Spleen (tissue), 11 donors: ENCODE measurements around the gene SEC22A. TPM values are rescaled to one million over a fixed set of nuclear protein-coding genes. Genes with fewer than 3 reads are reported as not detected.

ENCODE experiments used
- DNase-seq: peaks from one replicate; pipeline ENCODE4 v3.0.0-alpha.2; 2020
- H3K27ac ChIP-seq, 8 donors: fragments of 200-600 bp; sonication (generic) in 7 of 8; 1 replicate in 4 of 8; 2 replicates in 4 of 8; pipeline versions ENCODE4 v1.5.0 to v1.8.0; 2016 to 2021; ENCODE audit warnings: inconsistent platforms in 4 of 8, mild to moderate bottlenecking in 4 of 8, moderate library complexity in 1 of 8
- H3K27me3 ChIP-seq, 7 donors: fragments of 200-600 bp; sonication (generic) in 6 of 7; replicated peaks in 1 of 7; 1 replicate in 4 of 7; 2 replicates in 3 of 7; pipeline versions ENCODE4 v1.5.0 to v1.8.0; 2016 to 2021; ENCODE audit warnings: inconsistent platforms in 3 of 7, mild to moderate bottlenecking in 1 of 7
- H3K36me3 ChIP-seq, 6 donors: fragments of 200-600 bp; sonication (generic) in 5 of 6; 1 replicate in 4 of 6; 2 replicates in 2 of 6; pipeline versions ENCODE4 v1.5.0 to v1.8.0; 2016 to 2021; ENCODE audit warnings: inconsistent platforms in 2 of 6
- H3K4me1 ChIP-seq, 6 donors: fragments of 200-600 bp; sonication (generic) in 5 of 6; 1 replicate in 3 of 6; 2 replicates in 3 of 6; pipeline versions ENCODE4 v1.5.0 to v1.8.0; 2016 to 2021; ENCODE audit warnings: inconsistent platforms in 3 of 6
- H3K4me3 ChIP-seq, 8 donors: fragments of 200-600 bp; sonication (generic) in 7 of 8; 1 replicate in 4 of 8; 2 replicates in 4 of 8; pipeline versions ENCODE4 v1.5.0 to v1.8.0; 2016 to 2021; ENCODE audit warnings: inconsistent platforms in 4 of 8, mild to moderate bottlenecking in 4 of 8, moderate library complexity in 2 of 8
- H3K9me3 ChIP-seq, 8 donors: fragments of 200-600 bp; sonication (generic) in 7 of 8; 1 replicate in 4 of 8; 2 replicates in 4 of 8; pipeline versions ENCODE4 v1.5.0 to v1.8.0; 2016 to 2021; ENCODE audit warnings: inconsistent platforms in 4 of 8
- POLR2A ChIP-seq, 3 donors: fragments of 450-650 bp; IDR thresholded peaks; one replicate each; pipeline ENCODE4 v1.5.1; 2017; ENCODE audit warnings: antibody characterized with exemption in 3 of 3, mild to moderate bottlenecking in 1 of 3
- POLR2AphosphoS5 ChIP-seq, 3 donors: sonication (generic); formaldehyde crosslinking; IDR thresholded peaks; one replicate each; pipeline ENCODE4 v1.5.1; 2017; ENCODE audit warnings: antibody characterized with exemption in 3 of 3
- WGBS, 5 donors: extraction: QIAGEN DNeasy Blood & Tissue Kit in 3 of 5; methylation state at CpG; one replicate each; pipeline versions ENCODE4 v1.1.5 to v1.1.7; 2013 to 2018; 5-methylcytosine and 5-hydroxymethylcytosine counted together
- intact Hi-C: fragments of 100-400 bp; cut with DNase I; formaldehyde crosslinking; loops from one replicate; pipeline ENCODE4 v1.15.0; 2023; ENCODE audit warnings: low total_unique reads
- polyA plus RNA-seq, 3 donors: library from polyadenylated mRNA; stranded (reverse); fragments of 200-250 nt; gene quantifications; one replicate each; pipeline ENCODE4 v1.2.1, GENCODE V29; 2013
- total RNA-seq, 7 donors: library from RNA; depleted of rRNA in 3 of 7; stranded (reverse); fragments of >200 nt in 3 of 7; fragmentation: NEBNext Ultra II Directional in 4 of 7; extraction: Animal tissue kit (Norgen Biotek cat#: 25700) in 4 of 7; gene quantifications; one replicate each; pipeline versions ENCODE4 v1.1.0 to v1.2.1, GENCODE V29; 2016 to 2021
- TF ChIP-seq, protein P1 (sequence below), 11 experiments: fragments of 200-600 bp in 7 of 11; fragments of 450-650 bp in 4 of 11; sonication (generic) in 4 of 11; IDR thresholded peaks in 8 of 11; conservative IDR thresholded peaks in 3 of 11; 1 replicate in 7 of 11; 2 replicates in 4 of 11; pipeline versions ENCODE4 v1.4.0 to v1.8.0; 2016 to 2021; ENCODE audit warnings: antibody characterized with exemption in 11 of 11, inconsistent platforms in 4 of 11, mild to moderate bottlenecking in 1 of 11
- donor health status: healthy with polysubstance abuse.
- donor health status: DM: no; HTN: no; CAD: no; lungs with moderate emphysema.
- donor health status: DM: no; HTN: no; CAD: no.
- donor health status: Bipolar disorder and iron deficiency.
- donor health status: healthy.
- donor health status: DM: no; HTN: no; CAD: no.
- donor health status: DM: yes; HTN: yes; CAD: no.

The SEC22A gene
- total and polyA plus RNA-seq, 10 donors = 6.8 to 40.6 (median 14.2) TPM

DNA sequence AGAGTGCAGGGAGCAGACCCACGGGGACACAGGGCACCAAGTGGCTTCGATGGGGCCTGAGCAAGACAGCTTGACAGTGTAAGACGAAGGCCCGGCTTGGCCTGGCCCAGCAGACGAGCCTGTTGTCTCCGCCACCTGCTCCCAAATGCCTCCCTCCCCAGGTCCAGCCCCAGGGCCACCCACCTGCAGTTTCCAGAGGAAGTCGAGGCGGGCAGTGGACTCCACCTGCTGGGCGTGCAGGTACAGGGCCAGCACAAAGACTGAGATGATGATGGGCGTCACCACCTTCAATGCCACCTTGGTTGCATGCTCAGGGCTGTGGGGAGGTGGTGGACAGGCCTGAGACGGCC, 94.1 kb downstream of the SEC22A start:
- no peak for TF ChIP-seq POLR2AphosphoS5 (IDR thresholded peaks at IDR 0.05)
- TF ChIP-seq, protein P1, sequence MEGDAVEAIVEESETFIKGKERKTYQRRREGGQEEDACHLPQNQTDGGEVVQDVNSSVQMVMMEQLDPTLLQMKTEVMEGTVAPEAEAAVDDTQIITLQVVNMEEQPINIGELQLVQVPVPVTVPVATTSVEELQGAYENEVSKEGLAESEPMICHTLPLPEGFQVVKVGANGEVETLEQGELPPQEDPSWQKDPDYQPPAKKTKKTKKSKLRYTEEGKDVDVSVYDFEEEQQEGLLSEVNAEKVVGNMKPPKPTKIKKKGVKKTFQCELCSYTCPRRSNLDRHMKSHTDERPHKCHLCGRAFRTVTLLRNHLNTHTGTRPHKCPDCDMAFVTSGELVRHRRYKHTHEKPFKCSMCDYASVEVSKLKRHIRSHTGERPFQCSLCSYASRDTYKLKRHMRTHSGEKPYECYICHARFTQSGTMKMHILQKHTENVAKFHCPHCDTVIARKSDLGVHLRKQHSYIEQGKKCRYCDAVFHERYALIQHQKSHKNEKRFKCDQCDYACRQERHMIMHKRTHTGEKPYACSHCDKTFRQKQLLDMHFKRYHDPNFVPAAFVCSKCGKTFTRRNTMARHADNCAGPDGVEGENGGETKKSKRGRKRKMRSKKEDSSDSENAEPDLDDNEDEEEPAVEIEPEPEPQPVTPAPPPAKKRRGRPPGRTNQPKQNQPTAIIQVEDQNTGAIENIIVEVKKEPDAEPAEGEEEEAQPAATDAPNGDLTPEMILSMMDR (IDR thresholded peaks at IDR 0.05 in 8 of 11, conservative IDR thresholded peaks at IDR 0.05 in 3 of 11) = no peak
- TF ChIP-seq POLR2A (IDR thresholded peaks at IDR 0.05) = no peak
- WGBS, 5 donors = 67 to 76% (median 75%) methylated on average over 10 to 11 of the region's 11 CpGs

DNA sequence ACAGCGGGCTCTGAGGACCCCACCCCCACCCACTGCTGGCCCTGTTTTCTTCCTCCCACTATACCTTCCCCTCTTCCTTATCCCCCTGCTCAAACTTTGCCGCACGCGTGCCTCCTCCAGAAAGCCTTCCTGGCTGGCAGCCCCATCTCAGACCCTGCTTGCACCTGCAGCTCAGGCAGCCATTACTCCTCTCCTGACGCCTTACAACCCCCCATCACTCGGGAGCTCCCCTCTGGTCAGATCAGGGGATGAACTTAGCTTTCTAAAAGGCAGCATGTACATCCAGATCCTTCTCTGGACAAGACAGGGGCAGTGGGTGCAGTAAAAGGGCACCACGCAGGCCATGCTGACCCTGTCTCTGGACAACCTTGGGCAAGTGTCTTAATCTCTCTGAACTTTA, 94.5 kb downstream of the SEC22A start:
- H3K36me3 ChIP-seq = peaks cover 0 to 9% (median 0%) of the 10 kb centered on the region in 6 donors
- H3K4me3 ChIP-seq = no peak overlapping the region

More for the DNA sequence above, 94.1 kb downstream of the SEC22A start:
- H3K27me3 ChIP-seq = peaks cover 0 to 8% (median 0%) of the 10 kb centered on the region in 7 donors
- H3K4me1 ChIP-seq = no peaks in the 10 kb centered on the region
- H3K27ac ChIP-seq = no peak overlapping the region
- H3K36me3 ChIP-seq = peaks cover 0 to 10% (median 0%) of the 10 kb centered on the region in 6 donors
- no peak overlapping the region for H3K4me3 ChIP-seq
- H3K9me3 ChIP-seq = no peaks in the 10 kb centered on the region
- DNase-seq = peak; percentile 73
- intact Hi-C loops = no loop called here

DNA sequence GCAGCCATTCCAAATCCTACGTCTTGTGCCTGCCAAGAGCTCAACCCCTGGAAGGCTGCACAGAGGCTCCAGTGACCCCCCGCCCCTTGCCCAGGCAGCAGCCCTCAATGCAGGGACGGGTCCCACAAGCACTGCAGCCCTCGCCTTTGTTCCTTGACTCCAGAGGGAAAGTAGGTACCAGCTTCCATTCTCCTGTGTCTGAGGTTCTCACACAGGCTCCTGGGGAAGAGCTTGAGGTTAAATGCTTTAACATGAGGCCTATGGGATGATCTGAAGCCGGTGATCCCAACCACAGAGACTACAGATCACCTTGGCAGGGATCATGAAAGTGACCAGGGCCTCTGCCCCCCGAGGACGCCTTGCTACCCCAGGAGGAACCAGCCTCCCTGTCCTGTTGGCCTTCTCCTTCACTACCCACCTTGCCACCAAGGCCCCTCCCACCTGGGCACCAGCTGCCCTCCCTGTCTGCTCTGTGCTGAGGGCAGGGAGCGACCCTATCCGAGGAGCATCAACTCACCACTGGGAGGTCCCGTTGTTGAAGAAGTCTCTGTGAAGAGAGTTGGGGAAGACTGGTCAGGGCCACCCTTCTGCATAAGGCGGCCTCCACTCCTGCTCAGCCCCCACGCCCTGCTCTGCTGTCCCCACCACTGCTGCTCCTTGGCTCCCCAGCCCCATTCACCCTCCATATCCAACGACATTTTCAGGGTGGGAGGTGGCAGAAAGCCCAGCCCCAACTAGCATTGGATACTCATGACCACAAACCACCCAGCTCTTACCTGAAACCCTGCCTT, 95.3 kb downstream of the SEC22A start:
- TF ChIP-seq, protein P1 (IDR thresholded peaks at IDR 0.05 in 8 of 11, conservative IDR thresholded peaks at IDR 0.05 in 3 of 11) = no peak
- TF ChIP-seq POLR2AphosphoS5 (IDR thresholded peaks at IDR 0.05) = no peak
- TF ChIP-seq POLR2A (IDR thresholded peaks at IDR 0.05) = no peak
- Histone ChIP-seq H3K4me1 (no peaks in the 10 kb centered on the region), H3K4me3 (no peak overlapping the region), H3K27me3 (peaks cover 0 to 8% (median 0%) of the 10 kb centered on the region in 7 donors), H3K9me3 (no peaks in the 10 kb centered on the region), H3K27ac (no peak overlapping the region), H3K36me3 (peaks cover 0 to 15% (median 0%) of the 10 kb centered on the region in 6 donors)
- intact Hi-C loops = no loop called here
- 78 to 91% (median 85%) methylated on average over 13 of the region's 13 CpGs for WGBS, 5 donors
- no peak for DNase-seq

More for the DNA sequence above, 94.5 kb downstream of the SEC22A start:
- Histone ChIP-seq H3K4me1 (no peaks in the 10 kb centered on the region), H3K27ac (no peak overlapping the region), H3K9me3 (no peaks in the 10 kb centered on the region), H3K27me3 (peaks cover 0 to 8% (median 0%) of the 10 kb centered on the region in 7 donors)
- intact Hi-C loops = no loop called here
- 85 to 91% (median 87%) methylated on average over 7 of the region's 7 CpGs for WGBS, 5 donors
- DNase-seq = no peak
- TF ChIP-seq, protein P1 (IDR thresholded peaks at IDR 0.05 in 8 of 11, conservative IDR thresholded peaks at IDR 0.05 in 3 of 11) = no peak
- TF ChIP-seq POLR2AphosphoS5 (IDR thresholded peaks at IDR 0.05) = no peak
- no peak for TF ChIP-seq POLR2A (IDR thresholded peaks at IDR 0.05)

DNA sequence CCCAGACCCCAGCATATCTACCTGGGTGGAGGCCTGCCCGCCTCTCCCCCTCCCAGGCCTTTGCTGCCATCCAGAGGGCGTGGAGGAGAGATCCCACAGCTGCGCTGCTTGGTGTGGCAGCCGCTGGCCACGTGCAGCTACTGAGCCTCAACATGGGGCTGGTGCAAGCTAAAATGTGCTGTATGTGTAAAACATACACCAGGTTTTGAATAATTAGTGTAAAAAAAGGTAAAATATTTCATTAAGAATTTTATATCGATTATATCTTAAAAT, 95.8 kb downstream of the SEC22A start:
- Histone ChIP-seq H3K9me3 (no peaks in the 10 kb centered on the region), H3K27me3 (peaks cover 0 to 9% (median 0%) of the 10 kb centered on the region in 7 donors), H3K4me3 (no peak overlapping the region), H3K36me3 (peaks cover 0 to 20% (median 0%) of the 10 kb centered on the region in 6 donors), H3K4me1 (no peaks in the 10 kb centered on the region), H3K27ac (no peak overlapping the region)
- intact Hi-C loops = no loop called here
- TF ChIP-seq POLR2AphosphoS5 (IDR thresholded peaks at IDR 0.05) = no peak
- no peak for TF ChIP-seq POLR2A (IDR thresholded peaks at IDR 0.05)
- TF ChIP-seq, protein P1 (IDR thresholded peaks at IDR 0.05 in 8 of 11, conservative IDR thresholded peaks at IDR 0.05 in 3 of 11) = no peak
- DNase-seq = peak; percentile 70
- 78 to 90% (median 84%) methylated on average over 6 of the region's 6 CpGs for WGBS, 5 donors
